ENCODE measurements around the gene SERPINA3.
"Not testable (repeated sequence)": the region's sequence is repeated elsewhere in the genome, so short reads cannot be mapped to it uniquely, and the experiment has no call there.

SERPINA3 gene

DNA sequence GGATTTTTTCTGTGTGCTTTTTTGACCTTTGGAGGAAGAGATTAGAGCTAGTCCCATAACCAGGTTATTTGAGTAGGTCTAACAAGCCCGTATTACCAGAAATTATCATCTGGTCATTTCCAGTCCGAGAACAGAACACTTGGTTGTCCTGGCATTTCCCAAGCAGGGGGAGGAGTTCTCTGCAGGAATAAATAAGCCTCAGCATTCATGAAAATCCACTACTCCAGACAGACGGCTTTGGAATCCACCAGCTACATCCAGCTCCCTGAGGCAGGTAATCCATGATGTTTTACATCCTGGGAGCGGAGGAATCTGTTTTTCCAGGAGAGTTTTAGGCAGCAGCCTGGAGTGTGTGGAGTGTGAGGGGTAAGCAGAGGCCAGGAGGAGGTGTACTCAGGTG lies at the start of gene SERPINA3:
TSS of gene SERPINA3 (plus strand) at position 218 of the 400 bp plus-strand sequence. CDS start 2,051 bp downstream, outside the sequence.
- DNase-seq: no peak

DNA sequence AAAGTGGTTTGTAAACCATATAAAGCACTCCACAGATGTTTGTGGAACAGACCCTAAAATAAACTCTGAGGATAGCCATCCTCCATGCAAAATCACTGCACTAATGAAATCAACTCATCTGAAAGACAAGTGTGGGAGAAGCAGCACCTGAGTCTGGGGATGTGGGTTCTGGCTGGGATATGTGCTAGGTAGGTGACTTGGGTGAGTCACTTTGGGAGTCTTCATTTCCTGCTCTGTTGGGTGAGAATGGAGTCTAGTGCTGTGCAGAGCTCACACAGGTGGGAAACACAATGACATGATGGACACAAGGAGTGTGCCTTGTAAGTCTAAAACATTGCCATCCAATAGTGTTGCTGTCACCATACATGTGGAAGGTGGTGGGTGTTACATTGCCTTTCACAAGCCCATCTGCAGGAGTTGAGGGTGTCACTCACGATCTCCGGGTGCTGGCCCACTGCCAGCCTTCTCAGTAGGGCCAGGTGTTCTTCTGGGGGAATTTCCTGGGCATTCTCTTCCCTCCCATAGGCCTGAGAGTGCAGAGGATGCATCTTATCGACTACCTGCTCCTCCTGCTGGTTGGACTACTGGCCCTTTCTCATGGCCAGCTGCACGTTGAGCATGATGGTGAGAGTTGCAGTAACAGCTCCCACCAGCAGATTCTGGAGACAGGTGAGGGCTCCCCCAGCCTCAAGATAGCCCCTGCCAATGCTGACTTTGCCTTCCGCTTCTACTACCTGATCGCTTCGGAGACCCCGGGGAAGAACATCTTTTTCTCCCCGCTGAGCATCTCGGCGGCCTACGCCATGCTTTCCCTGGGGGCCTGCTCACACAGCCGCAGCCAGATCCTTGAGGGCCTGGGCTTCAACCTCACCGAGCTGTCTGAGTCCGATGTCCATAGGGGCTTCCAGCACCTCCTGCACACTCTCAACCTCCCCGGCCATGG lies 49.0 kb upstream of the SERPINA3 start:
- no peak for DNase-seq

GRCh38 chr14:94564381-94564780 lies 47.8 kb upstream of the SERPINA3 start:
- DNase-seq: no peak

- DNase-seq: no peak
Observed at GRCh38 chr14:94568186-94568585, 44.0 kb upstream of the SERPINA3 start.

GRCh38 chr14:94569381-94570001 lies 42.7 kb upstream of the SERPINA3 start:
- DNase-seq: no peak

GRCh38 chr14:94570002-94570400 lies 42.2 kb upstream of the SERPINA3 start:
- no peak for DNase-seq

DNA sequence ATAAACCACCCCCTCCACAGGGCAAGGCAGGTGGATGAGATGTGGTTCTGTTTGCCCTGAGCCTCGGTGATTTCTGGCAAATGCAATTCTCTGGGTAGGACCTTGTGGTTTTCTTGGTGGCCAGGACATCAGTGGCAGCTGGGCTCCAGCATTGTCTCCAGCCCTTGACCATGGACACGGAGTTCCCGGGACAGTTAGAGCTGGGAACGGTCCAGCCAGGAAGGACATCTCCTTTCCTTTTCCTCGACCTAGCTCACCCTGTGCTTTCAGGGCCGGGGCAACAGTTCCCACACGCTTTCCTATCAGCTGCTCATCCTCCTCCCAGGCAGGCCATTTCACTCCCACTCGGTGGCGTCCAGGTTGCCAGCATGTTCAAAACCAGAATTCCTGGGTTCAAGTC lies 41.8 kb upstream of the SERPINA3 start:
- DNase-seq: no peak

DNA sequence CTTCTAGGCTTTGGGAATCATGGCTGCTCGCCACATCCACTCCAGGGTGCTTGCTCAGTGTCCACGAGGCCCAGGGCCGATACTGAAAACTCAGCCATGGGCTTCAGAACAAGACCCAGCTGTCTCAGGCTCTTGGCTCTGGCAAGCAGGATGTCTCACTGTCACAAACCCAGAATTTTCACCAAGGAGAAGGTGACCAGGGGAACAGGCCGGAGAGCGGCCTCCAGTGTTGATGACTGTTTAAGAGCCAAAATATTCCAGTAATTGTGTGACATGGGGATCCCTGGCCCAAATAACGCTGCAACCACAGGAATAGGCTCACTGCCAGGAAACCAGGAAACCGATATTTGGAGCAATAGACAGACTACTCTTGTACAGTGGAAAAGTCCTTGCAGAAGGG lies 40.8 kb upstream of the SERPINA3 start:
- DNase-seq: no peak

DNA sequence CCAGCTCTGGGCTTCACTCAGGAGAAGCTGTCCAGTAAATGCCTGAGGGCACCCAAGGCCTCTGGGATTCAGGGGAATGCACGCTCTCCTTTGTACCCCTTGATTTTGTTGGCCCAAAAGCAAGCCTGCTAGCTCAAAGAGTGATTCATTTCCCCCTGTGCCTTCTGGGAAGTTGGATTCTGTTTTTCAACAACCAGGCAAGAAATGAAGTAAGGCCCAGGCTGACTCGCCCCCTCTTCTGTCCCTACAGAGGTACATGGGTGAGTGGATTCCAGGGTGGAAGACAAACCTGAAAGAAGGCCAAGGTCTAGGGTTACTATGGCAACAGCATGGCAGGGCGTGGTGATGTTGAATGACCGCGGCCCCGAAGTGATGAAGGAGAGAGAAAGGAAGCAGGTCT lies 40.2 kb upstream of the SERPINA3 start:
- no peak for DNase-seq

GRCh38 chr14:94572637-94573303 lies 39.4 kb upstream of the SERPINA3 start:
- DNase-seq: no peak

- no peak for DNase-seq
Observed at GRCh38 chr14:94573475-94574277, 38.5 kb upstream of the SERPINA3 start.

DNA sequence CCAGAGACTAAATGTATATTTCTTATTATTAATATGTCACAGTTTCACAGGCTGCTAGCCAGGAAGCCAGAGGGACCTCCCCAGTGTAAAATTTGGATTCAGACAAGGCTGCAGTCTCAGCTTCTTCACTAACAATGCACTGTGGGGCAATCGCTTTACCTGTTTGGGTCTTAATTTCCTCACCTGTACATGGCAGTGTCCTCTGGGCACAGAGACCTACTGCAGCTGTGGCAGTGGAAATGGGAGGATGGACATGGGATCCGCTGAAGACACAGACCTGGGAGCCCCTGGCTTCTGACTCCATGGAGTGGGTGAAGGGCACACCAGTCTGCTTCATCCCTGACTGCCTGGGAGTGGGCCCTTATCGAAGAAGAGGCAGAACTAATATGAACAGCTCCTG lies 37.9 kb upstream of the SERPINA3 start:
- DNase-seq: no peak

- no peak for DNase-seq
Observed at GRCh38 chr14:94575730-94576585, 36.2 kb upstream of the SERPINA3 start.

DNA sequence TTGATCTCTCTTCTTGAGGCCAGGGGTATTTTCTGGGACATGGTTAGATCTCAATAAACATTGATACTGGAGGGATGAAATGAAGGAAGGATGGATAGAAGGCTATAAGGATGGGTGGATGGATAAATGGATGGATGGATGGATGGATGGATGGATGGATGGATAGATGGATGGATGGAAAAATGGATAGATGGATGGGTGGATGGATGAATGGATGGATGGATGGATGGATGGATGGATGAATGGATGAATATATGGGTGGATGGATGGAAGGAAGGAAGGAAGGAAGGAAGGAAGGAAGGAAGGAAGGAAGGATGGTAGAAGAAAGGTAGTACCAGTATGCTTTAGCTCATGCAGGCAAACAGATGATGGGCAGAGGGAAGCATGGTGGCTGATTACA lies 34.7 kb upstream of the SERPINA3 start:
- DNase-seq: not testable (repeated sequence)

- DNase-seq: no peak
Observed at GRCh38 chr14:94578712-94579111, 33.5 kb upstream of the SERPINA3 start.

- no peak for DNase-seq
Observed at GRCh38 chr14:94581127-94581999, 30.8 kb upstream of the SERPINA3 start, which contains the start of gene SERPINA5. TSS of gene SERPINA5 (plus strand) at chr14:94581426. CDS start at chr14:94587363, 5,937 bp downstream.

DNA sequence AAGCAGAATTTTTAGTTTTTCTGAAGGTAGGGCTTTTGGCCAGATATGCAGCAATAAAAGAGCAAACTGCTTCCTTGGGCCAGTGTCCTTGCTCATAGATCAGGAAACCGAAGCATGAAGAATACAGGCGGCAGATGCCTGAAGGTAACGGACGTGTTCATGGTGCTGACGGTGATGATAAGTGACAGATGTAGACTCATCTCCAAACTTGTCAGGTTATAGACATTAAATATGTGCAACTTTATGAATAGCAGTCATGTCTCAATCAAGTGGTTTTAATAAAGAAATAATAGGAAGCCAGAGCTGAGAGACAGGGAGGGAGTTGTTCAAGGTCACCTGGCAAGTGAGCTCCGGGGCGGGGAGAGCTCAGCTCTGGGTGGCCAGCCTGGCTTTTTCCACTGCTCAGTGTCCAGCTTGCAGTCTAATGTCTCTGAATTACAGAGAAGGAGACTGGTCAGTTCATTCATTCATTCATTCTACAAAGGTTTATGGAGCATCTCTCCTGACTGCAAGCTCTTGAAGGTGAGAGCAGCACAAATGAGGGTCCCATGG lies 29.9 kb upstream of the SERPINA3 start:
- no peak for DNase-seq

- no peak for DNase-seq
Observed at GRCh38 chr14:94582851-94583250, 29.3 kb upstream of the SERPINA3 start.

- DNase-seq: no peak
Observed at GRCh38 chr14:94583557-94583956, 28.6 kb upstream of the SERPINA3 start.

GRCh38 chr14:94584591-94585280 lies 27.5 kb upstream of the SERPINA3 start:
- DNase-seq: no peak

All from activated T-cell treated with anti-CD3 and anti-CD28 coated beads, Interleukin-2, amount 50 U/mL, for 1 hour (primary cell).